K562 (cell line): ENCODE measurements around the gene BCL10. TPM values are rescaled to one million over a fixed set of nuclear protein-coding genes. Genes with fewer than 3 reads are reported as not detected.

Experiments used
- ATAC-seq: fragments of 200-7000 bp; cut with Tn5 transposase; 3 replicates; pipeline ENCODE4 v1.9.1; 2020; ENCODE audit warnings: moderate library complexity
- BruUV-seq: library from RNA; stranded (reverse); fragments of 400-500 nt; replicated peaks from 2 replicates; lab custom pipeline; 2021; lab: Mats Ljungman, UMichigan
- CTCF ChIA-PET: fragments of 300-600 bp; formaldehyde crosslinking; extraction: SDS; loops from one replicate; lab custom pipeline; 2021; ENCODE audit warnings: low intra/inter-chr PET ratio; lab: Yijun Ruan, JAX
- POLR2A ChIA-PET: fragments of 300-600, 350-650 bp; sonication (Branson Sonifier 250); formaldehyde crosslinking; extraction: SDS; loops from one replicate; lab custom pipeline; 2021; ENCODE audit warnings: antibody characterized with exemption, inconsistent platforms; lab: Yijun Ruan, JAX
- DNase-seq, 4 experiments: peaks; one replicate each; pipeline versions ENCODE4 v3.0.0 to v3.0.0-alpha.2; 2011 to 2018; ENCODE audit warnings: low spot score in 3 of 4, mixed read lengths in 3 of 4; ENCODE audit errors: extremely low read depth in 1 of 4
- FAIRE-seq: peaks from 2 replicates; lab custom pipeline; 2011; peaks lifted over from hg19 to GRCh38; lab: Jason Lieb, UNC
- H2AFZ ChIP-seq: 2 replicates; pipeline ENCODE4 v1.6.0; 2011; ENCODE audit warnings: low read depth, low read length, control low read depth, inconsistent platforms
- H3K27ac ChIP-seq: fragments of 200-600 bp; 3 replicates; pipeline ENCODE4 v1.8.0; 2011; ENCODE audit warnings: low read depth, mild to moderate bottlenecking, control low read depth, inconsistent platforms, low read length, moderate library complexity, mixed read lengths; ENCODE audit errors: extremely low read depth
- H3K27me3 ChIP-seq, 2 experiments: fragments of 300-600 bp in 1 of 2; 2 replicates in 1 of 2; 3 replicates in 1 of 2; pipeline versions ENCODE4 v1.6.0 to v1.8.0; 2011; ENCODE audit warnings: inconsistent platforms in 2 of 2, low read length in 2 of 2, mild to moderate bottlenecking in 1 of 2, mixed read lengths in 1 of 2, moderate library complexity in 1 of 2; ENCODE audit not compliant: control insufficient read depth in 2 of 2, insufficient read depth in 2 of 2
- H3K36me3 ChIP-seq: fragments of 300-600 bp; 3 replicates; pipeline ENCODE4 v1.8.0; 2011; ENCODE audit warnings: mild to moderate bottlenecking, low read length, inconsistent platforms; ENCODE audit not compliant: control insufficient read depth, insufficient read depth
- H3K4me1 ChIP-seq, 2 experiments: fragments of 200-600 bp in 1 of 2; replicated peaks in 1 of 2; 2 replicates in 1 of 2; 3 replicates in 1 of 2; pipeline versions ENCODE4 v1.5.1 to v1.8.0; 2011; ENCODE audit warnings: inconsistent platforms in 2 of 2, low read length in 2 of 2, mild to moderate bottlenecking in 1 of 2, mixed read lengths in 1 of 2, moderate library complexity in 1 of 2; ENCODE audit not compliant: control insufficient read depth in 2 of 2, insufficient read depth in 2 of 2
- H3K4me2 ChIP-seq: 2 replicates; pipeline ENCODE4 v1.6.1; 2011; ENCODE audit warnings: low read length, control low read depth, inconsistent platforms, mixed read lengths; ENCODE audit not compliant: insufficient read depth
- H3K4me3 ChIP-seq: fragments of 200-600 bp; sonication (generic), shearing (Covaris generic); 2 replicates; pipeline ENCODE4 v1.5.1; 2016; ENCODE audit warnings: control low read depth, inconsistent platforms
- H3K79me2 ChIP-seq: fragments of 200-600 bp; 3 replicates; pipeline ENCODE4 v1.8.0; 2011; ENCODE audit warnings: low read length, inconsistent platforms; ENCODE audit not compliant: control insufficient read depth, insufficient read depth
- H3K9ac ChIP-seq, 2 experiments: 2 replicates each; pipeline versions ENCODE4 v1.6.0 to v1.6.1; 2011; ENCODE audit warnings: low read depth in 2 of 2, low read length in 2 of 2, control low read depth in 1 of 2, inconsistent platforms in 1 of 2, mild to moderate bottlenecking in 1 of 2, mixed read lengths in 1 of 2; ENCODE audit not compliant: insufficient read depth in 1 of 2
- H3K9me1 ChIP-seq: one replicate; pipeline ENCODE4 v1.6.0; 2011; ENCODE audit warnings: inconsistent platforms, mild to moderate bottlenecking, low read length, moderate library complexity; ENCODE audit not compliant: control insufficient read depth, insufficient read depth
- H3K9me3 ChIP-seq: replicated peaks from 2 replicates; pipeline ENCODE4 v1.5.1; 2011; ENCODE audit warnings: low read depth, low read length, inconsistent platforms; ENCODE audit not compliant: control insufficient read depth, insufficient read depth
- H4K20me1 ChIP-seq: replicated peaks from 2 replicates; pipeline ENCODE4 v1.6.1; 2011; ENCODE audit warnings: low read length, inconsistent platforms, mixed read lengths; ENCODE audit not compliant: control insufficient read depth, insufficient read depth
- CEBPG ChIP-seq, 3 experiments: fragments of 200-800 bp in 1 of 3; sonication (Bioruptor generic) in 1 of 3; sonication (generic) in 1 of 3; formaldehyde crosslinking in 1 of 3; IDR thresholded peaks in 2 of 3; conservative IDR thresholded peaks in 1 of 3; 2 replicates each; pipeline versions ENCODE4 v1.6.1 to v1.8.0; 2016 to 2022; ENCODE audit warnings: missing compliant biosample characterization in 2 of 3, missing genetic modification characterization in 2 of 3, mild to moderate bottlenecking in 1 of 3, missing genetic modification reagents in 1 of 3
- FOSL1 ChIP-seq: fragments of 200-800 bp; sonication (Bioruptor generic); conservative IDR thresholded peaks from 2 replicates; pipeline ENCODE4 v1.6.1; 2016; ENCODE audit warnings: missing genetic modification characterization, missing compliant biosample characterization
- NELFE ChIP-seq: IDR thresholded peaks from 2 replicates; pipeline ENCODE4 v1.6.1; 2011; ENCODE audit warnings: mild to moderate bottlenecking; ENCODE audit not compliant: insufficient read depth, insufficient read length
- ZC3H4 ChIP-seq: sonication (generic); formaldehyde crosslinking; IDR thresholded peaks from 2 replicates; pipeline ENCODE4 v1.9.0; 2021; ENCODE audit warnings: missing genetic modification reagents, borderline replicate concordance
- WGBS: fragments of 100-300 bp; shearing (Covaris generic); methylation state at CpG from one replicate; pipeline ENCODE4 v1.1.6; 2016; ENCODE audit warnings: low coverage, mixed read lengths; ENCODE audit not compliant: insufficient coverage; ENCODE audit errors: missing lambda C conversion rate; 5-methylcytosine and 5-hydroxymethylcytosine counted together
- in situ Hi-C: fragments of 300-500 bp; cut with MboI; formaldehyde crosslinking; loops from 4 replicates; pipeline ENCODE4 v1.15.0; 2018; ENCODE audit warnings: inconsistent platforms, mixed read lengths
- intact Hi-C: fragments of 100-400 bp; cut with micrococcal nuclease; formaldehyde crosslinking; loops from 2 replicates; pipeline ENCODE4 v1.14.2; 2022
- polyA plus RNA-seq, 8 experiments: library from polyadenylated mRNA; depleted of rRNA in 4 of 8; stranded (reverse) in 5 of 8; unstranded in 3 of 8; fragments of >200 nt; fragmentation: Nextera tagmentation in 2 of 8; fragmentation: Illumina TruSeq in 1 of 8; extraction: Ambion mirVana in 2 of 8; extraction: Trizol in 1 of 8; gene quantifications; 2 replicates each; pipeline versions ENCODE4 v1.2.1 to v1.2.3, GENCODE V29; 2011 to 2014; ENCODE audit warnings: inconsistent platforms in 1 of 8, missing spikeins in 1 of 8
- total RNA-seq, 7 experiments: library from RNA; depleted of rRNA in 6 of 7; stranded (reverse); fragments of >200 nt in 6 of 7; fragmentation: Illumina TruSeq in 2 of 7; extraction: Trizol in 2 of 7; gene quantifications; 2 replicates each; pipeline versions ENCODE4 v1.2.1 to v1.2.3, GENCODE V29; 2011 to 2021; ENCODE audit warnings: low replicate concordance in 1 of 7

BCL10 gene
- total and polyA plus RNA-seq, 9 of the 15 experiments (the other 6 are each of a cell fraction or from before 2014, with no cell fraction given) = 8.0 to 19.4 (median 12.3) TPM

DNA sequence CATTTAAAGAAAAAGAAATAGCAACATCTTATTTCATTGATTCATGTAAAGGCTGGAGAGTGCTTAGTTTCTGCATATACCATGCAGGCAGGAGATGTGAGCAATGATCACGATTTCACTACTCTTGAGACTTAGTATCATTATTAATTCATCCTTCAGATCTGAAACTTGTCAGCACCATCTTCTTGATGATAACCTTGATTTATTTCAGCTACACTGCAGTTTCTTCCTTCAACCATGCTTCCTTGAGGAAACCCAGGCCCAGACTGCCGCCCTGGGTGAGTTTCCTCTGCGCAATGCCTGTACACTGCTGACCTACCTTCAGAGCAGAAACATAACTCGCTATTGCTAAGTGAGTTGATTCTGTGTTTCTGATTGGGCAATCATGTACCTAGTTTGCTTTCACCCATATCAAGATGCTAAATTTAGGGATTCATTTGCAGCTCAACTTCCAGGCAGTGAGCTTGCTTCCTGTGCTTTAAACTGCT, 13.5 kb upstream of the BCL10 start:
- H3K27ac ChIP-seq = no peak overlapping the region
- POLR2A ChIA-PET = interaction anchor here (0.7 kb wide), 1 partner anchor 312 kb away, joined by 4 read pairs; no protein-coding TSS in a partner anchor
- TF ChIP-seq ZC3H4 (CRISPR knock-in tag) (no peak), NELFE (no peak), CEBPG (CRISPR knock-in tag; IDR thresholded peaks at IDR 0.05) (no peak), CEBPG (tag; conservative IDR thresholded peaks at IDR 0.05 in 1 of 2, IDR thresholded peaks at IDR 0.05 in 1 of 2) (peak; percentile 54 to 64; a peak in 1 of 4 replicates), FOSL1 (tag) (peak; percentile 73)
- TF ChIP-seq, all 486 proteins: peak for 2
- Histone ChIP-seq H3K4me2 (no peak overlapping the region), H3K4me3 (no peak overlapping the region), H3K27me3 (peaks cover 0 to 10% of the 10 kb centered on the region in 2 experiments; a peak in 4 of 5 replicates), H3K79me2 (no peaks in the 10 kb centered on the region), H4K20me1 (no peaks in the 10 kb centered on the region), H3K9ac (no peak overlapping the region), H3K9me3 (no peaks in the 10 kb centered on the region), H3K36me3 (no peaks in the 10 kb centered on the region), H3K9me1 (no peaks in the 10 kb centered on the region), H3K4me1 (no peaks in the 10 kb centered on the region), H2AFZ (no peak overlapping the region)
- in situ Hi-C loops (no loop called here), intact Hi-C loops (no loop called here)
- BruUV-seq = no TSS peak
- ATAC-seq (no peak), DNase-seq (no peak), FAIRE-seq (no peak)
- WGBS = 19% methylated on average over 4 of the region's 4 CpGs
- CTCF ChIA-PET = interaction anchor here (1.1 kb wide), 1 partner anchor 14 kb away, joined by 3 read pairs; no protein-coding TSS in a partner anchor
